PC-3 (cell line): ENCODE data around the gene WHRN. TPM values are rescaled to one million over a fixed set of nuclear protein-coding genes. Genes with fewer than 3 reads are reported as not detected.

Experiments used
- ATAC-seq: fragments of 200-7000 bp; cut with Tn5 transposase; 2 replicates; pipeline ENCODE4 v1.9.1; 2020; ENCODE audit warnings: mild to moderate bottlenecking, moderate library complexity
- BruUV-seq: library from RNA; stranded (reverse); fragments of 400-500 nt; replicated peaks from 2 replicates; lab custom pipeline; 2021; lab: Mats Ljungman, UMichigan
- CTCF ChIA-PET: fragments of 300-600 bp; sonication (Branson Sonifier 250); formaldehyde crosslinking; loops from one replicate; lab custom pipeline; 2022; ENCODE audit warnings: antibody characterized with exemption; lab: Charles Lee
- POLR2A ChIA-PET: fragments of 300-600 bp; sonication (Branson Sonifier 250); formaldehyde crosslinking; loops from one replicate; lab custom pipeline; 2022; ENCODE audit warnings: antibody characterized with exemption; ENCODE audit not compliant: unreplicated experiment; lab: Charles Lee
- DNase-seq: peaks from one replicate; pipeline ENCODE4 v3.0.0-alpha.2; 2015
- H2AFZ ChIP-seq: fragments of 300-600 bp; sonication (generic); 2 replicates; pipeline ENCODE4 v1.6.0; 2016; ENCODE audit warnings: antibody characterized with exemption, low read length
- H3F3A ChIP-seq: fragments of 300-600 bp; sonication (generic); one replicate; pipeline ENCODE4 v1.6.0; 2017; ENCODE audit warnings: antibody characterized with exemption, low read length, control low read depth, mild to moderate bottlenecking; ENCODE audit not compliant: unreplicated experiment
- H3K27ac ChIP-seq: fragments of 300-600 bp; sonication (generic); 2 replicates; pipeline ENCODE4 v1.5.1; 2016; ENCODE audit warnings: mild to moderate bottlenecking, low read length
- H3K27me3 ChIP-seq: fragments of 300-600 bp; sonication (generic); 2 replicates; pipeline ENCODE4 v1.6.1; 2016; ENCODE audit warnings: low read length, mixed read lengths
- H3K36me3 ChIP-seq: fragments of 300-600 bp; sonication (generic); 2 replicates; pipeline ENCODE4 v1.6.1; 2016; ENCODE audit warnings: low read depth, mixed run types, low read length, mixed read lengths
- H3K4me1 ChIP-seq: fragments of 300-600 bp; sonication (generic); 2 replicates; pipeline ENCODE4 v1.5.1; 2016; ENCODE audit warnings: low read length; ENCODE audit not compliant: insufficient read depth
- H3K4me2 ChIP-seq: fragments of 300-600 bp; sonication (generic); 2 replicates; pipeline ENCODE4 v1.6.0; 2016; ENCODE audit warnings: low read length
- H3K4me3 ChIP-seq: fragments of 300-600 bp; sonication (generic); 2 replicates; pipeline ENCODE4 v1.5.1; 2016; ENCODE audit warnings: mild to moderate bottlenecking, low read length, mixed read lengths
- H3K79me2 ChIP-seq: fragments of 300-600 bp; sonication (generic); 2 replicates; pipeline ENCODE4 v1.6.1; 2017; ENCODE audit warnings: low read length, mixed read lengths
- H3K9ac ChIP-seq: fragments of 300-600 bp; sonication (generic); 2 replicates; pipeline ENCODE4 v1.6.0; 2016; ENCODE audit warnings: mild to moderate bottlenecking, low read length
- H3K9me2 ChIP-seq: fragments of 300-600 bp; sonication (generic); replicated peaks from 2 replicates; pipeline ENCODE4 v1.6.1; 2016; ENCODE audit warnings: mixed run types, low read length, mixed read lengths
- H3K9me3 ChIP-seq: fragments of 300-600 bp; sonication (generic); 2 replicates; pipeline ENCODE4 v1.6.1; 2016; ENCODE audit warnings: low read length, mixed read lengths
- H4K20me1 ChIP-seq: fragments of 300-600 bp; sonication (generic); 2 replicates; pipeline ENCODE4 v1.6.1; 2016; ENCODE audit warnings: low read length, mixed read lengths
- EZH2 ChIP-seq: fragments of 300-600 bp; sonication (generic); IDR thresholded peaks from one replicate; pipeline ENCODE4 v1.6.1; 2017; ENCODE audit warnings: antibody characterized with exemption, mild to moderate bottlenecking, low read length; ENCODE audit not compliant: unreplicated experiment
- EZH2phosphoT487 ChIP-seq: fragments of 300-600 bp; sonication (generic); IDR thresholded peaks from 2 replicates; pipeline ENCODE4 v1.6.1; 2018; ENCODE audit warnings: mild to moderate bottlenecking, antibody characterized with exemption, low read length, borderline replicate concordance
- intact Hi-C: fragments of 100-400 bp; cut with micrococcal nuclease; formaldehyde crosslinking; loops from 2 replicates; pipeline ENCODE4 v1.9.0; 2023
- total RNA-seq: library from RNA; depleted of rRNA; stranded (reverse); fragments of >200 nt; gene quantifications from 2 replicates; pipeline ENCODE4 v1.2.3, GENCODE V29; 2014
- TF ChIP-seq, protein P1 (sequence below): fragments of 300-600 bp; sonication (generic); conservative IDR thresholded peaks from 2 replicates; pipeline ENCODE4 v1.5.1; 2017; ENCODE audit warnings: antibody characterized with exemption, low read depth, mild to moderate bottlenecking, low read length

The WHRN gene
- total RNA-seq, 1 experiment from 2014 or later: 10.5 TPM

- H3K4me3 ChIP-seq: no peak overlapping the region
- H3K9me3 ChIP-seq: no peaks in the 10 kb centered on the region
- H3F3A ChIP-seq: no peaks in the 10 kb centered on the region
- ChIA-PET POLR2A (no interaction called here), CTCF (interaction anchor here (0.6 kb wide), 1 partner anchor 93 kb away, joined by 5 read pairs; no protein-coding TSS in a partner anchor)
- no peaks in the 10 kb centered on the region for H3K36me3 ChIP-seq
- H3K9ac ChIP-seq: no peak overlapping the region
- no TSS peak for BruUV-seq
- 0 out of 2 replicates have a peak, but pooled peaks cover 4% of the 10 kb centered on the region for H3K79me2 ChIP-seq
- H3K27ac ChIP-seq: no peak overlapping the region
- TF ChIP-seq EZH2: no peak
- TF ChIP-seq, protein P1, sequence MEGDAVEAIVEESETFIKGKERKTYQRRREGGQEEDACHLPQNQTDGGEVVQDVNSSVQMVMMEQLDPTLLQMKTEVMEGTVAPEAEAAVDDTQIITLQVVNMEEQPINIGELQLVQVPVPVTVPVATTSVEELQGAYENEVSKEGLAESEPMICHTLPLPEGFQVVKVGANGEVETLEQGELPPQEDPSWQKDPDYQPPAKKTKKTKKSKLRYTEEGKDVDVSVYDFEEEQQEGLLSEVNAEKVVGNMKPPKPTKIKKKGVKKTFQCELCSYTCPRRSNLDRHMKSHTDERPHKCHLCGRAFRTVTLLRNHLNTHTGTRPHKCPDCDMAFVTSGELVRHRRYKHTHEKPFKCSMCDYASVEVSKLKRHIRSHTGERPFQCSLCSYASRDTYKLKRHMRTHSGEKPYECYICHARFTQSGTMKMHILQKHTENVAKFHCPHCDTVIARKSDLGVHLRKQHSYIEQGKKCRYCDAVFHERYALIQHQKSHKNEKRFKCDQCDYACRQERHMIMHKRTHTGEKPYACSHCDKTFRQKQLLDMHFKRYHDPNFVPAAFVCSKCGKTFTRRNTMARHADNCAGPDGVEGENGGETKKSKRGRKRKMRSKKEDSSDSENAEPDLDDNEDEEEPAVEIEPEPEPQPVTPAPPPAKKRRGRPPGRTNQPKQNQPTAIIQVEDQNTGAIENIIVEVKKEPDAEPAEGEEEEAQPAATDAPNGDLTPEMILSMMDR: no peak
- TF ChIP-seq EZH2phosphoT487: no peak
- no peak overlapping the region for H3K4me2 ChIP-seq
- H3K9me2 ChIP-seq: no peaks in the 10 kb centered on the region
- no peak overlapping the region for H2AFZ ChIP-seq
- H3K27me3 ChIP-seq: no peaks in the 10 kb centered on the region
- no peaks in the 10 kb centered on the region for H3K4me1 ChIP-seq
- intact Hi-C loops: no loop called here
- DNase-seq: no peak
- no peak for ATAC-seq
- no peaks in the 10 kb centered on the region for H4K20me1 ChIP-seq
Measured at GRCh38 chr9:114492991-114493390, 12.3 kb downstream of the WHRN start.

- ATAC-seq (no peak), DNase-seq (no peak)
- intact Hi-C loops: no loop called here
- TF ChIP-seq, protein P1: no peak
- TF ChIP-seq EZH2phosphoT487: no peak
- no peak for TF ChIP-seq EZH2
- Histone ChIP-seq H3K9me3 (no peaks in the 10 kb centered on the region), H3K27me3 (no peaks in the 10 kb centered on the region), H3K4me3 (no peak overlapping the region), H3F3A (no peaks in the 10 kb centered on the region), H3K79me2 (no peaks in the 10 kb centered on the region), H3K4me2 (no peak overlapping the region), H4K20me1 (no peaks in the 10 kb centered on the region), H3K9me2 (no peaks in the 10 kb centered on the region), H2AFZ (no peak overlapping the region), H3K9ac (no peak overlapping the region), H3K4me1 (no peaks in the 10 kb centered on the region), H3K27ac (no peak overlapping the region), H3K36me3 (no peaks in the 10 kb centered on the region; the same call in 1 of the 2 replicates)
- ChIA-PET CTCF (no interaction called here), POLR2A (no interaction called here)
- BruUV-seq: no TSS peak
Measured at GRCh38 chr9:114491430-114492003, 13.8 kb downstream of the WHRN start.

DNA sequence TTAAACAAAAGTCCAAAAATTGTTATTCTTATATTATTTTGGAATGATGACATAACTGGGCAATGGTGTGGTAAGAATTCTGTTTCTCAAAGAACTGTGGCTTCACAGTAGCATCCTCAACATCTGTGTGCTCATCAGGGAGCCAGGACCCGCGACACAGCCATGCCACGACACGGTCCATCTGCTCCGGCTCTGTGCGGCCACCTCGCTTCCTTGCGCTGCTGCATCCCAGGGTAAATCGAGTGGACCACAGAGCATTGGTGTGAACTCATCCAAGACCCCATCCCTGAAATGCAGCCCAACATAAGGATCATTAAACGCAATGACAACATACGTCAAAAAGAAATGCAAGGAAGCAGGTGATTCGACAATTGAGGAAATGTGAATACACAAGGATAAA is 15.3 kb downstream of the WHRN start:
- Histone ChIP-seq H2AFZ (no peak overlapping the region), H3K4me3 (no peak overlapping the region), H3F3A (no peaks in the 10 kb centered on the region), H3K4me1 (peaks cover 4% of the 10 kb centered on the region), H4K20me1 (no peaks in the 10 kb centered on the region), H3K79me2 (no peaks in the 10 kb centered on the region), H3K9me2 (no peaks in the 10 kb centered on the region), H3K4me2 (no peak overlapping the region), H3K36me3 (no peaks in the 10 kb centered on the region; the same call in 1 of the 2 replicates), H3K27me3 (no peaks in the 10 kb centered on the region), H3K27ac (no peak overlapping the region), H3K9ac (no peak overlapping the region), H3K9me3 (no peaks in the 10 kb centered on the region)
- CTCF ChIA-PET: no interaction called here
- ATAC-seq (no peak), DNase-seq (no peak)
- POLR2A ChIA-PET: no interaction called here
- intact Hi-C loops: loop anchor here (5.0 kb wide), 3 partner anchors 57 to 122 kb away; partner anchors contain the start of genes ATP6V1G1 and TMEM268
- no TSS peak for BruUV-seq
- TF ChIP-seq EZH2: no peak
- TF ChIP-seq EZH2phosphoT487: no peak
